ENCODE results near the gene PID1.

DNA sequence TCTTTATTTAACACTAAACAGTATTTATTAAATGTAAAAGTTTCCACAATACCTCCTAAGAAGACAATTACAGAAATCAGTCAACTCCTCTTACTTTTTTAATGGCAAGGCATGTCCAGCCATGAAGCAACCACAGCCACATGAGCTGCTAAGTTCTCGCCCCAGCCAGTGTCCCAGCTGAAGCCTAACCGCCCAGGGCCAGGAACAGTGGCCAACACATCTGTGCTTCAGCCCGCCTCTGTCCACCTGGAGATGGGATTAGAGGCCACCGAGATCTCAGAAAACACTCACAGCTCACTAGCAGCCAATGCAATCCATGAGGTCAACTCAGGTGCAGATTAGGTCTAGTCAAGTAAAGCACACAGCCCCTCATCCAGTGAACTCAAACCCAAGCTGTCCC lies 40.2 kb downstream of the PID1 start:
- TF ChIP-seq, protein P1, sequence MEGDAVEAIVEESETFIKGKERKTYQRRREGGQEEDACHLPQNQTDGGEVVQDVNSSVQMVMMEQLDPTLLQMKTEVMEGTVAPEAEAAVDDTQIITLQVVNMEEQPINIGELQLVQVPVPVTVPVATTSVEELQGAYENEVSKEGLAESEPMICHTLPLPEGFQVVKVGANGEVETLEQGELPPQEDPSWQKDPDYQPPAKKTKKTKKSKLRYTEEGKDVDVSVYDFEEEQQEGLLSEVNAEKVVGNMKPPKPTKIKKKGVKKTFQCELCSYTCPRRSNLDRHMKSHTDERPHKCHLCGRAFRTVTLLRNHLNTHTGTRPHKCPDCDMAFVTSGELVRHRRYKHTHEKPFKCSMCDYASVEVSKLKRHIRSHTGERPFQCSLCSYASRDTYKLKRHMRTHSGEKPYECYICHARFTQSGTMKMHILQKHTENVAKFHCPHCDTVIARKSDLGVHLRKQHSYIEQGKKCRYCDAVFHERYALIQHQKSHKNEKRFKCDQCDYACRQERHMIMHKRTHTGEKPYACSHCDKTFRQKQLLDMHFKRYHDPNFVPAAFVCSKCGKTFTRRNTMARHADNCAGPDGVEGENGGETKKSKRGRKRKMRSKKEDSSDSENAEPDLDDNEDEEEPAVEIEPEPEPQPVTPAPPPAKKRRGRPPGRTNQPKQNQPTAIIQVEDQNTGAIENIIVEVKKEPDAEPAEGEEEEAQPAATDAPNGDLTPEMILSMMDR (IDR thresholded peaks at IDR 0.05; ENCODE audit: low read length): no peak
- TF ChIP-seq EZH2 (optimal IDR thresholded peaks at IDR 0.05; ENCODE audit: low read depth, low read length) (no peak), EZH2phosphoT487 (IDR thresholded peaks at IDR 0.05; ENCODE audit: low read length) (no peak)
